ENCODE results near the gene UNC5C.

- TF ChIP-seq CTCF (IDR thresholded peaks at IDR 0.05; ENCODE audit: low read depth, low read length, missing input control) (no peak), NR2F2 (IDR thresholded peaks at IDR 0.05) (no peak), ATF3 (IDR thresholded peaks at IDR 0.05) (no peak), REST (IDR thresholded peaks at IDR 0.05) (no peak)
Measured at GRCh38 chr4:95504501-95504900, 44.3 kb downstream of the UNC5C start.
